ENCODE measurements around the gene INPP5A.

- TF ChIP-seq POLR2A (IDR thresholded peaks at IDR 0.05) (no peak), CTCF (IDR thresholded peaks at IDR 0.05) (no peak)
Measured at GRCh38 chr10:132595854-132596253, 58.3 kb downstream of the INPP5A start.

Measured in lower leg skin (tissue), 3 donors.